Hippocampal formation (tissue), 2 donors: ENCODE results near the gene NEB.
"Not testable (repeated sequence)": the region's sequence is repeated elsewhere in the genome, so short reads cannot be mapped to it uniquely, and the experiment has no call there.

Experiments
- DNase-seq, 2 donors: peaks; one replicate each; lab custom pipeline; 2025; lab: John Stamatoyannopoulos, UW

The NEB gene

GRCh38 chr2:151557883-151558282 lies 176.4 kb downstream of the NEB start:
- not testable (repeated sequence) for DNase-seq

DNA sequence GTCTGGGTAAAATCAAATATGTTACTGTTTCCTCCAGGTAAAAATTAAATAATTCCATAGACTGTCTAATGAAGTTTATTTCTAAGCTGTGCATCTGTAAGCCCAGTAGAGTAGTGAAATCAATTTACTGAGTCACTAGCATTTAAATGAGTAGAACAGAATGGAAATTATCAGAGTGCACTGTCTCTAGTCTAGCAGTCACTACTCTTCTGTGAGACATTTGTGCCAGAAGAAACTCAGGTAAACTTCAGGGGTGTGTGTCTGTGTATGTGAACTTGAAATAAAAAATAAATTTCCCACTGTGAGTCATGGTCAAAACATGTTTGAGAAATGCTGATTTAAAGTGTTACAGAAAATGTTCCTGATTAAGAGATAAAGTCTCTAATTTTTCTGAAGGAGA lies 178.2 kb downstream of the NEB start:
- no peak for DNase-seq

- no peak for DNase-seq
Observed at GRCh38 chr2:151552287-151552686, 182.0 kb downstream of the NEB start.

DNA sequence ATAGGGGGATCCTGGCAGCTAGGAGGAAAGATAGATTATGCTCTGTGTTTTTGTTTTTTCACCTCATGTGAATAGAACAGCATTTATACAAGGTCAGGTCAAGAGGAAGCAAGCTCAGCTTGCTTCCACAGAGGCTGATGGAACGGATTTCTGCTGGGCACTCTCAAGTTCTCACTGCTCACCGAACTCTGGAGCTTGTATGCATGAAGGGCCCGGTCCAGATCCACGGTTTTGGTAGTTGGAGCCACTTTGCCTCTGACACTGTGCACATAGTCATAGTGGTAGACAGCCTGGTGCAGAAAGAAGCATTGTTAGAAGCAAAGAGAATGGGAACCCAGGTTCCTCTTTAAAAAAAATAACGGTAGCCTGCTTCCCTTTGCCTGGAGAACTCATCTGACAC lies 182.7 kb downstream of the NEB start:
- no peak for DNase-seq

DNA sequence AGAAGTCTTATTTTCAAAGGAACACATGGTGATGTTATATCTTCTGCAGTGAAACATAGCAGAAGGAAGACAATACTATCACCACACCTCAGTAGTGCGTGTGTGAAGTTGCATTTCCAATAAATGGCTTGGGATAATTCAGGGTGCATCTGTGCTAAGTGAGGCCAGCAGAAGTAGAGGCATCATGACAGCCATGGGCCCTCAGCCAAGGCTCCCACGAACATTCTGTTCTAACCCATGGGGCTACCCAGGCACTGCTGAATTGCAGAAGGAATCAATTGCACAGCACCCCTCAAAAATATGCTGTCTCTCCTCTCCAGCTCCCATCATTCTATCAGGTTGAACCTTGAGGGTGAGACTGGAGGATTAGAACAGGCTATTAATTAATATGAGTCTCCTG lies 185.1 kb downstream of the NEB start:
- peak in 1 of 2 donors; percentile 4 for DNase-seq

GRCh38 chr2:151544449-151544848 lies 189.8 kb downstream of the NEB start:
- DNase-seq, result peak in 1 of 2 donors; percentile 31

GRCh38 chr2:151543876-151544275 lies 190.4 kb downstream of the NEB start:
- DNase-seq, result no peak

DNA sequence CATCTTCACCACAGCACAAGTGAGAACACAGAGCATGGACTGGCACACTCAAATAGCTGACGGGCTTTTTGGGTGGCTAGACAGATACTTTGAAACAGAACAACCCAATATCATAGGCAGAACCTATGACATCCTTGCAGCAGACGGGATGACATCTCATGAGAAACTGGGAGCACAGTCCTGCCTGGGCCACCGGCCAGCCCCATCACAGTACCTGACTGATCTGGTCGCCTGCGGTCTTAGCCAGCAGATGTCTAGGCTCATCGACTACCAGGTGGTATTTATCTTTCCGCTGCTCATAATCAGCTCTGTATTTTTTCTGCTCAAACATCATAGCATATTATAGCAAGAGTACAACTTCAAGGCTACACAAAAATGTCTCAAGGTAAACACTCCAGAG lies 200.3 kb downstream of the NEB start:
- DNase-seq, result no peak

DNA sequence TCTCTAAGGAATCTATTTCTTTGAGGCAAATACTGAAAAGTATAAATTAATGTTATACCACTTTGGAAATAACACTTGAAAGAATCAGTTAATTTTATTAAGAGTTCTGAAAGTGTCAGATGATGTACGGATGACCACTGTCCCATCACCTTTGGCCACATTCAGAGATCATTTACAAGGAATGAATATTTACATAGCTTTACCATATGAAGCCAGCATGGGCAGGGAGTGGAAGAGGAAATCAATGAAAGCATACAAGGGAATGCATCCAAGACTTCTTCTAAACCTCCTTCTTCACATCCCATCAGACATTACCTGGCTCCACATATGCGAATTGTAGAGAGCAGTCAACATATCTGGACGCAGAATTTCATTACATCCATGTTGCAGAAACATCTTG lies 201.1 kb downstream of the NEB start:
- DNase-seq, result no peak

GRCh38 chr2:151526572-151527090 lies 207.6 kb downstream of the NEB start:
- no peak for DNase-seq

GRCh38 chr2:151525821-151526373 lies 208.4 kb downstream of the NEB start:
- DNase-seq, result no peak

- DNase-seq, result no peak
Observed at GRCh38 chr2:151523850-151524249, 210.4 kb downstream of the NEB start.

- DNase-seq, result no peak
Observed at GRCh38 chr2:151522556-151522955, 211.7 kb downstream of the NEB start.

DNA sequence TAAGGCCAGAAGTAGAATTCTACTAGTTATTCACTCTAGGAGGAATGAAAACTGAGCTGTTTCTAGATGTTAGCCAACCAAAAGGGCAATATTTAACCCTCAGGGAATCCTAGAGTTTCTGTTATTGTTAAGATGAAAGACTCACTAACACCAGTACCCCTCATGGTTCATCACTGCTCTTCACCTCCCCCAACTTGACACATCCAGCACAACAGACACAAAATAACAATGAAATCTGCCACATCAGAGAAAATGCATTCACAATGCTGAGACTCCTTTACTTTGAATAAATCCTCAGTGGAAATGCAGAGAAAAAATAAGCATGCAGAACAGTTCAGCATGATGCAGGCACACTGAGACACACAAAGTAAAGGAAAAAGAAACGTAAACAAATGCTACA lies 213.3 kb downstream of the NEB start:
- DNase-seq, result no peak

- DNase-seq, result no peak
Observed at GRCh38 chr2:151518802-151519201, 215.5 kb downstream of the NEB start.

- DNase-seq, result no peak
Observed at GRCh38 chr2:151508519-151508918, 225.8 kb downstream of the NEB start.

DNA sequence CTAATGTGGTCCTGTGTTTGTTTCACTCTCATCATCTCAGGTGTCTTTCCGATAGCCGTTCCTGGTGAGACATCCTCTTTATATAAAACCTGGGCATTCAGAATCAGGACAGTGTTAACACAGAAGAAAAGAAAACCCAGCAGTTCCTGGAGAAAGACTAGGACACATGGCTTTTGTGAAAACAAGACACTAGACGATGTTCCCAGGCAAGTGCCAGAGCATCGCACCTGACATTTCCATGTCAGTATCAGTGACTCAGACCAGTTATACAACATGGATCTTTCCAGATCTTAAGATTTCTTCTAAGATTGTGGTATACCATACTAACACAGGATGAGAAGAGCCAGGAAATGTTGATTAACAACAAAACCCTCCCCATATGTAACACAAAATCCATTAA lies 228.1 kb downstream of the NEB start:
- DNase-seq, result no peak

DNA sequence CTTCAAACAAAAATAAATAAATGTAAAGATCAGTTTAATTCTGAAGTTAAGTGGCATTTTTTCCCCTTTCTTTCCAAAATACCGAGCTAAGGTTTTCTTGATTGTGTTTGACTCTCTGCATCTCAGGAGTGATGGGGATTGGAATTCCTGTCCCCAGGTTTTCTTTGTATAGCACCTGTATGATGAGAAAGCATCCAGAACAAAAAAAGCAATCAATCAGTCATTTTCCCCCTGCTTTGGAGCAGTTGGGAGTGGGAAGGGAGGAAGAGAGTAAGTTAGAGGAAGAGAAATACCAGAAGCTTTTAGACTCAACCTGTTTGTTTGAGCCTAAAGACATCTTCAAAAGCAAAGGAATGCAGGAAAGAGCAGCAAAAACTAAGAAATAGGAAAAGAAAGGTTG lies 236.1 kb downstream of the NEB start:
- DNase-seq, result no peak

GRCh38 chr2:151491496-151491895 lies 242.8 kb downstream of the NEB start:
- DNase-seq, result no peak

GRCh38 chr2:151490276-151490675 lies 244.0 kb downstream of the NEB start:
- DNase-seq, result no peak

DNA sequence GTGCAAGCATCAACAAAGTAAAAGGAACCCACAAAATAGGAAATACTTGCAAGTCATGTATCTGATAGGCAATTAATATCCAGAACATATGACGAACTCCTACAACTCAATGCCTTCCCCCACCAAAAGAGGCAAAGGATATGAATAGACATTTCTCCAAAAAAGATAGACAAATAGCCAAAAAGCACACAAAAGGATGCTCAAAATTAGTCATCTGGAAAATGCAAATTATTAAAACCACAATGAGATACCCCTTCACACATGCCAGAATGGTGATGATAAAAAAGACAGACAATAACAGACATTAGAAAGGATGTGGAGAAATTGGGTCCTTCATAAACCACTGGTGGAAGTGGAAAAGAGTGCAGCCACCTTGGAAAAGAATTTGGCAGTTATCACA lies 248.2 kb downstream of the NEB start:
- DNase-seq, result no peak

- no peak for DNase-seq
Observed at GRCh38 chr2:151484100-151484499, 250.2 kb downstream of the NEB start.

DNA sequence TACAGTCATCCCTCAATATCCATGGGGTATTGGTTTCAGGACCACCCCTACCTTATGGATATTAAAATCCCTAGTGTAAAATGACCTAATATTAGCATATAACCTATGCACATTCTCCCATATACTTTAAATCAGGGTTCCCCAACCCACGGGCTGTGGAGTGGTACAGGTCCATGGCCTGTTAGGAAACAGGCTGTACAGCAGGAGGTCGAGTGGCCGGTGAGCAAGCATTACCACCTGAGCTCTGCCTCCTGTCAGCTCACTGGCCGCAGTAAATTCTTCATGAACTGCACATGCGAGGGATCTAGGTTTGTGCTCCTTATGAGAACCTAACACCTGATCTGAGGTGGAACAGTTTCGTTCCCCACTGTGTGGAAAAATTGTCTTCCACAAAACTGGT lies 250.7 kb downstream of the NEB start:
- DNase-seq, result no peak

DNA sequence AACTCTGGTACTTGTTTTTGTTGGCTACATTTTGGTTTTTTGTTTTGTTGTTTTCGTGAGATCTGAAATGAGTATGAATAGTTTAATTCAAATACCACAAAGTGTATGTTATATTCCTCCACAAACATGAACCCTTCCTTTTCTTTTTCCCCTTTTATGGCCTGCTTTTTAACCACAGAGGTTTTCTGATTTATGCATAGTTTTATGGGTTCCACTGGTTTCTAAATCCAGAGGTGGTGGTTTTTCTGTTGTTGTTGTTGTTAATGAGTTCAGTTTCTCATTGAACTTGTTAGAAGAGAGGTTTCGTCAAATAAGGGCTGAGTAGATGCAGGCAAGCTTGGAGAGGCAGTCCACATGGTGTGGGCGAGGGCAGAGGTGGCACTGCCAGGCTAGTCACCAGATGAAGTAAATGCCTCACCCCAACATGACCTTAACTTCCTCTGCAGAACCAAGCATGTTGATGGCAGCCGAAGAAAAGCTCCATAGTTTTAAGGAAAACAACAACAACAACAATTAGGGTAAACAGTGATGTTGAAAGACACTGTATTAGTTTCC lies 252.0 kb downstream of the NEB start:
- no peak for DNase-seq
